Astrocyte of the spinal cord (primary cell): Measurements from ENCODE around the gene ARL5C.

Source experiments
- DNase-seq: peaks from one replicate; pipeline ENCODE4 v3.0.0; 2011; ENCODE audit warnings: low read depth, low spot score
- H3K4me3 ChIP-seq: 2 replicates; pipeline ENCODE4 v1.5.1; 2011; ENCODE audit warnings: low read depth, mild to moderate bottlenecking, low read length, moderate library complexity
- CTCF ChIP-seq: IDR thresholded peaks from 2 replicates; pipeline ENCODE4 v1.5.1; 2012; ENCODE audit warnings: low read depth, mild to moderate bottlenecking, low read length, inconsistent platforms
- in situ Hi-C: cut with HindIII; loops from 2 replicates; pipeline ENCODE4 v1.10.0; 2017; ENCODE audit warnings: low sequenced_read_pairs

The ARL5C gene

GRCh38 chr17:39174920-39175694 is 9.1 kb upstream of the ARL5C start:
- in situ Hi-C loops, result no loop called here
- TF ChIP-seq CTCF, result peak; percentile 85
- H3K4me3 ChIP-seq, result no peak overlapping the region
- DNase-seq, result peak; percentile 49

- no peak for DNase-seq
- TF ChIP-seq CTCF, result no peak
- in situ Hi-C loops, result no loop called here
- H3K4me3 ChIP-seq, result no peak overlapping the region
Measured at GRCh38 chr17:39173526-39174274, 7.7 kb upstream of the ARL5C start.

- TF ChIP-seq CTCF, result no peak
- no peak overlapping the region for H3K4me3 ChIP-seq
- in situ Hi-C loops, result no loop called here
- DNase-seq, result no peak
Measured at GRCh38 chr17:39173080-39173479, 7.1 kb upstream of the ARL5C start.

GRCh38 chr17:39171933-39172332 is 6.0 kb upstream of the ARL5C start:
- no peak for TF ChIP-seq CTCF
- in situ Hi-C loops, result no loop called here
- H3K4me3 ChIP-seq, result no peak overlapping the region
- no peak for DNase-seq

GRCh38 chr17:39170558-39170957 is 4.6 kb upstream of the ARL5C start:
- DNase-seq, result no peak
- in situ Hi-C loops, result no loop called here
- no peak for TF ChIP-seq CTCF
- no peak overlapping the region for H3K4me3 ChIP-seq

- in situ Hi-C loops, result no loop called here
- no peak for DNase-seq
- no peak overlapping the region for H3K4me3 ChIP-seq
- no peak for TF ChIP-seq CTCF
Measured at GRCh38 chr17:39170109-39170508, 4.1 kb upstream of the ARL5C start.
